ENCODE measurements around the gene COL9A3.

The COL9A3 gene

GRCh38 chr20:62822788-62823651, 6.2 kb downstream of the COL9A3 start:
- Histone ChIP-seq H3K4me1 (ENCODE audit: low read depth, poor library complexity, severe bottlenecking) (peaks cover 28% of the 10 kb centered on the region), H3K9ac (no peak overlapping the region), H3K79me2 (ENCODE audit: insufficient read depth, low read depth) (no peaks in the 10 kb centered on the region), H3K27me3 (ENCODE audit: insufficient read depth, low read depth) (peaks cover 34% of the 10 kb centered on the region), H3K27ac (no peak overlapping the region), H4K20me1 (ENCODE audit: insufficient read depth) (no peaks in the 10 kb centered on the region), H3K36me3 (ENCODE audit: insufficient read depth) (no peaks in the 10 kb centered on the region), H3K4me2 (no peak overlapping the region; the same call in 1 of the 2 replicates), H2AFZ (ENCODE audit: low read depth) (no peak overlapping the region), H3K4me3 (IDR thresholded peaks at IDR 0.05; ENCODE audit: insufficient read depth, low read depth, low read length) (no peak overlapping the region)
- TF ChIP-seq, protein P1, sequence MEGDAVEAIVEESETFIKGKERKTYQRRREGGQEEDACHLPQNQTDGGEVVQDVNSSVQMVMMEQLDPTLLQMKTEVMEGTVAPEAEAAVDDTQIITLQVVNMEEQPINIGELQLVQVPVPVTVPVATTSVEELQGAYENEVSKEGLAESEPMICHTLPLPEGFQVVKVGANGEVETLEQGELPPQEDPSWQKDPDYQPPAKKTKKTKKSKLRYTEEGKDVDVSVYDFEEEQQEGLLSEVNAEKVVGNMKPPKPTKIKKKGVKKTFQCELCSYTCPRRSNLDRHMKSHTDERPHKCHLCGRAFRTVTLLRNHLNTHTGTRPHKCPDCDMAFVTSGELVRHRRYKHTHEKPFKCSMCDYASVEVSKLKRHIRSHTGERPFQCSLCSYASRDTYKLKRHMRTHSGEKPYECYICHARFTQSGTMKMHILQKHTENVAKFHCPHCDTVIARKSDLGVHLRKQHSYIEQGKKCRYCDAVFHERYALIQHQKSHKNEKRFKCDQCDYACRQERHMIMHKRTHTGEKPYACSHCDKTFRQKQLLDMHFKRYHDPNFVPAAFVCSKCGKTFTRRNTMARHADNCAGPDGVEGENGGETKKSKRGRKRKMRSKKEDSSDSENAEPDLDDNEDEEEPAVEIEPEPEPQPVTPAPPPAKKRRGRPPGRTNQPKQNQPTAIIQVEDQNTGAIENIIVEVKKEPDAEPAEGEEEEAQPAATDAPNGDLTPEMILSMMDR (conservative IDR thresholded peaks at IDR 0.05; ENCODE audit: low read depth, low read length): peak; percentile 82

GRCh38 chr20:62823688-62824475, 7.0 kb downstream of the COL9A3 start:
- TF ChIP-seq, protein P1 (conservative IDR thresholded peaks at IDR 0.05; ENCODE audit: low read depth, low read length): no peak
- Histone ChIP-seq H2AFZ (ENCODE audit: low read depth) (no peak overlapping the region), H3K79me2 (ENCODE audit: insufficient read depth, low read depth) (no peaks in the 10 kb centered on the region), H3K4me3 (IDR thresholded peaks at IDR 0.05; ENCODE audit: insufficient read depth, low read depth, low read length) (no peak overlapping the region), H3K27ac (no peak overlapping the region), H4K20me1 (ENCODE audit: insufficient read depth) (no peaks in the 10 kb centered on the region), H3K36me3 (ENCODE audit: insufficient read depth) (no peaks in the 10 kb centered on the region), H3K27me3 (ENCODE audit: insufficient read depth, low read depth) (peaks cover 25% of the 10 kb centered on the region), H3K9ac (no peak overlapping the region; the same call in 1 of the 2 replicates), H3K4me1 (ENCODE audit: low read depth, poor library complexity, severe bottlenecking) (peaks cover 28% of the 10 kb centered on the region), H3K4me2 (peak overlapping the region; percentile 98)

DNA sequence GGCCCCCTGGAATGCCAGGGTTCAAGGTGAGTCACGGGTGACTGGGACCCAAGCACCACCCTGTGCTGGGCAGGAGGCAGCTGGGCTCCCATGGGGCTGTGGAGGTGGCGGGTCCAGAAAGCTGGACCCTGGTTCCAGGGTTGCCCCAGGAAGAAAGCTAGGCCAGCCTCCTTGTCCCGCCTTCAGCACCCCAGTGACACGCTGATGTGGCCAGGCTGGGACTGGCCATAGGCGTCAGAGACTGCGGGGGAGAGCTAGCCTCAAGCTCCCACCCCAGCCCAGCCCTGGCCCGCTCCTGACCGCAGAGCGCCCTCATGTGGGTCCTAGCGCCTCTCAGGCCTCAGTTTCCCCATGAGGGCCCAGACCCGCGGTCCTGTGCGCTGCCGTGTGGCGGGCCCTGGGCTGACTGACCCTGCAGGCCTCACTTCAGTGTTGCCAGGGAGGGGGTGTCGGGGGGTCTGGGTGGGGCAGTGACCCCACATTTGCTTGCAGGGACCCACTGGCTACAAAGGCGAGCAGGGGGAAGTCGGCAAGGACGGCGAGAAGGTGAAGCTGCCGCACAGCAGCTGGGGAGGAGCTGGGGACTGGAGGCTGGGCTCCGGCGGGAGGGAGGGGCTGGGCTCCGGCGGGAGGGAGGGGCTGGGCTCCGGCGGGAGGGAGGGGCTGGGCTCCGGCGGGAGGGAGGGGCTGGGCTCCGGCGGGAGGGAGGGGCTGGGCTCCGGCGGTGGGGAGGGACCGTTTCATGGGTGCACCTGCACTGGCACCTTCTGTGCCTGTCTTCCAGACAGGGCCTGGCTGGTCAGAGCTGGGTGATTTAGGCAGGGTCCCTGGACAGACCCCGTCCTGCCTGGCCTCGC, 7.9 kb downstream of the COL9A3 start:
- Histone ChIP-seq H2AFZ (ENCODE audit: low read depth) (peak overlapping the region; percentile 71; the same call in 1 of the 2 replicates), H3K9ac (peak overlapping the region; percentile 31; the same call in 1 of the 2 replicates), H3K4me2 (peak overlapping the region; percentile 98), H4K20me1 (ENCODE audit: insufficient read depth) (no peaks in the 10 kb centered on the region), H3K4me1 (ENCODE audit: low read depth, poor library complexity, severe bottlenecking) (peaks cover 28% of the 10 kb centered on the region), H3K4me3 (IDR thresholded peaks at IDR 0.05; ENCODE audit: insufficient read depth, low read depth, low read length) (no peak overlapping the region), H3K79me2 (ENCODE audit: insufficient read depth, low read depth) (no peaks in the 10 kb centered on the region), H3K36me3 (ENCODE audit: insufficient read depth) (no peaks in the 10 kb centered on the region), H3K27ac (no peak overlapping the region), H3K27me3 (ENCODE audit: insufficient read depth, low read depth) (peaks cover 17% of the 10 kb centered on the region; the same call in 1 of the 2 replicates)
- TF ChIP-seq, protein P1 (conservative IDR thresholded peaks at IDR 0.05; ENCODE audit: low read depth, low read length): no peak
